ENCODE measurements around the gene LRMDA.

Gene LRMDA

DNA sequence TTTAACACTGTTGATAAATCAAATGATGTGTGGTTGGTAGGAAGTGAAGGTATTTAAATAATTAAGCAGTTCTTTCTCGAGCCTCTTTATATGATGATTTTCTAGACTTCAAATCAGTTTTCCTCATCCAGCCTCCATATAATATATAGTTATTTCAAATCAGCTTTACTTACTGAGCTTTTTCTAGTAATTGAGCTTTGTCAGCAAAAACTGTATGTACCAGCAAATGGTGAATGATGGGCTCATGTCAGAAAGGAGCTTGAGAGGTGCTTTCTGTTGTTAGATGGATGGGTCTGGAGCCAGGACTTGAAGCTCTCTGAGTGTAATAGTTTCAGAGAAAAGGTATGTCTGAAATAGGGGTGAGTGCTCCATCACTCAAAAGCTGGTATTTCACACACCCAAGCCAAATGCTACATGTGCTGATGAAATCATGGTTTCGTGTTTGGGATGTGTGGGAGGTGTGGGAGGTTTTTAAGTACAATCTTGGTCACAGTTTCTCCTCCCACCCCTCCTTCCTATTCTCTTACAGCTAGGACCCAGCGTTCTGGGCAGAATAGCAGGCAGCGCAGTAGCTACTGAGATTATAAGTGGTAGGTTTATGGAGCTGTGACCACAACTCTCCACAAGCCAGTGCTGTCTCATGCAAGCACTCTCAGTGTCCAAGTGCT lies 55.8 kb downstream of the LRMDA start (continued):
- TF ChIP-seq, protein P1, sequence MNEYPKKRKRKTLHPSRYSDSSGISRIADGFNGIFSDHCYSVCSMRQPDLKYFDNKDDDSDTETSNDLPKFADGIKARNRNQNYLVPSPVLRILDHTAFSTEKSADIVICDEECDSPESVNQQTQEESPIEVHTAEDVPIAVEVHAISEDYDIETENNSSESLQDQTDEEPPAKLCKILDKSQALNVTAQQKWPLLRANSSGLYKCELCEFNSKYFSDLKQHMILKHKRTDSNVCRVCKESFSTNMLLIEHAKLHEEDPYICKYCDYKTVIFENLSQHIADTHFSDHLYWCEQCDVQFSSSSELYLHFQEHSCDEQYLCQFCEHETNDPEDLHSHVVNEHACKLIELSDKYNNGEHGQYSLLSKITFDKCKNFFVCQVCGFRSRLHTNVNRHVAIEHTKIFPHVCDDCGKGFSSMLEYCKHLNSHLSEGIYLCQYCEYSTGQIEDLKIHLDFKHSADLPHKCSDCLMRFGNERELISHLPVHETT (tag by site-specific recombination; IDR thresholded peaks at IDR 0.05) = no peak
- TF ChIP-seq ZNF692 (tag by site-specific recombination; IDR thresholded peaks at IDR 0.05) = no peak
- no peak for TF ChIP-seq ZNF169 (tag by site-specific recombination; IDR thresholded peaks at IDR 0.05)
- TF ChIP-seq ZNF23 (tag by site-specific recombination; IDR thresholded peaks at IDR 0.05; ENCODE audit: borderline replicate concordance) = no peak
- no peak for TF ChIP-seq ZBTB11 (tag by site-specific recombination; conservative IDR thresholded peaks at IDR 0.05; ENCODE audit: low read depth)
- TF ChIP-seq ZNF157 (tag by site-specific recombination; IDR thresholded peaks at IDR 0.05) = no peak
- no peak for TF ChIP-seq KLF9 (tag by site-specific recombination; IDR thresholded peaks at IDR 0.05; ENCODE audit: low read depth)

DNA sequence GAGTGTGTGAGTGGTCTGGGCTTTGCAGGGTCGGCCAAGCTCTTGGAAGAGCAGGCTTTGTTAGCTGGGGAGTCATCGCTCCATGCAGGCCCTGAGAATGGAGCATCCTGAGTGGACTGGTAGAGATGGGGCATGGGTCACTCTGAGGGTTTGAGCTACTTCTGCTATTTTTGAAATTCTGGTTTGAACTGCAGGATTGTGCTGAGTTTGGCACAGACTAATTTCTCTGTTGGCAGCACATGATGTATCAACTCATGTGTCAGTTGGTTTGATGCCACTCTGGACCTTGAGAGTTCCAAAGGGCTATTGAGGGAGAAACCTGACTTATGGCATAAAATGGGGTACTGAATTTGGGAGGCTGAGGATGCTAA lies 56.3 kb downstream of the LRMDA start:
- Histone ChIP-seq H3K36me3 (ENCODE audit: control insufficient read depth in 2 of 2, insufficient read depth in 1 of 2, low read length in 2 of 2) (no peaks in the 10 kb centered on the region), H3K9me3 (ENCODE audit: control insufficient read depth, insufficient read depth, low read depth, low read length) (no peaks in the 10 kb centered on the region; the same call in 1 of the 2 replicates), H3K4me1 (ENCODE audit: control insufficient read depth, insufficient read depth, low read length) (no peaks in the 10 kb centered on the region), H3K27ac (ENCODE audit: extremely low read depth, low read depth, low read length) (no peak overlapping the region), H3K4me3 (ENCODE audit: low read depth, low read length) (no peak overlapping the region)
- no peak for TF ChIP-seq ZNF530 (tag by site-specific recombination; IDR thresholded peaks at IDR 0.05; ENCODE audit: low read depth)
- no peak for TF ChIP-seq ZNF394 (tag by site-specific recombination; IDR thresholded peaks at IDR 0.05; ENCODE audit: borderline replicate concordance)
- ChIA-PET CTCF (interaction anchor here (0.5 to 0.7 kb wide), 3 partner anchors 54 to 600 kb away, joined by 3 to 4 read pairs (median 3); no protein-coding TSS in a partner anchor), POLR2A (no interaction called here)

DNA sequence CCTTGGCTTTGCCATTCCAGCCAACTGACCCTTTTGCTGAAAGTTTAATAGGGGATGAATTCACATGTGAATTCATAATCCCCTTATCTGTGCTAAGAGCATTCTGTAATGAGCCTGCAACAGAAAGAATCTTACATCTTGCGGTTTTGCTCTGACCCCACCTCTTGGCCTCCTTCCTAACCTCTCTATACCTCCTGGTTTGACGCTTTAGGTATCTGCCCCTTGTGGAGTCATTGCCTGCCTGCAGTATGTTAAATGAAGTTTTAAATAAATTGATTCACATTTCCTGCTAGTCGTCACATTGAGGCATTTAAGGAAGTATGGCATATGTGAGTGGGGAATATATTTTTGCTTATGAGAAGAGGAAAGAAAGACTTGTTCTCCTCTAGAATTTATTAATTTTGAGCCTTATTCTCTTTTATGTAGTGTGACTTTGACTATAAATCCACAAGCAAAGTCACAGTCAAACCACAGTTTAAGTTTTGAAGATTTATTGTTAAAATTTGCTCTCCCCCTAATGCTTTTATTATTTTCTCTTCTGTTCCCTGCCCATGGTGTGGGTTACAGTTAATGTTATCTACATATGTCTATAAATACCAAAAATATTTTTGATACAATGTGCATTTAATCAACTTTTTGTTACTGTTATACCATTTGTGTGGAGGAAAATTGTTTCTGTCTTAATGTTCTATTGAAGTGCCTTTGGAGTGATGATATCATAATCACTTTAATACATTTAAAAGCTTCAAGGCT lies 60.9 kb downstream of the LRMDA start:
- ChIA-PET CTCF (no interaction called here), POLR2A (no interaction called here)

More for the DNA sequence above, 60.9 kb downstream of the LRMDA start:
- Histone ChIP-seq H3K27ac (ENCODE audit: extremely low read depth, low read depth, low read length) (no peak overlapping the region), H3K4me3 (ENCODE audit: low read depth, low read length) (no peak overlapping the region), H3K36me3 (ENCODE audit: control insufficient read depth in 2 of 2, insufficient read depth in 1 of 2, low read length in 2 of 2) (no peaks in the 10 kb centered on the region), H3K4me1 (ENCODE audit: control insufficient read depth, insufficient read depth, low read length) (no peaks in the 10 kb centered on the region), H3K9me3 (ENCODE audit: control insufficient read depth, insufficient read depth, low read depth, low read length) (no peaks in the 10 kb centered on the region)
- TF ChIP-seq ZNF837 (tag by site-specific recombination; IDR thresholded peaks at IDR 0.05) (no peak), MZF1 (tag by site-specific recombination; IDR thresholded peaks at IDR 0.05; ENCODE audit: borderline replicate concordance) (peak; percentile 18; the same call in 1 of the 2 replicates)
- TF ChIP-seq, protein P2, sequence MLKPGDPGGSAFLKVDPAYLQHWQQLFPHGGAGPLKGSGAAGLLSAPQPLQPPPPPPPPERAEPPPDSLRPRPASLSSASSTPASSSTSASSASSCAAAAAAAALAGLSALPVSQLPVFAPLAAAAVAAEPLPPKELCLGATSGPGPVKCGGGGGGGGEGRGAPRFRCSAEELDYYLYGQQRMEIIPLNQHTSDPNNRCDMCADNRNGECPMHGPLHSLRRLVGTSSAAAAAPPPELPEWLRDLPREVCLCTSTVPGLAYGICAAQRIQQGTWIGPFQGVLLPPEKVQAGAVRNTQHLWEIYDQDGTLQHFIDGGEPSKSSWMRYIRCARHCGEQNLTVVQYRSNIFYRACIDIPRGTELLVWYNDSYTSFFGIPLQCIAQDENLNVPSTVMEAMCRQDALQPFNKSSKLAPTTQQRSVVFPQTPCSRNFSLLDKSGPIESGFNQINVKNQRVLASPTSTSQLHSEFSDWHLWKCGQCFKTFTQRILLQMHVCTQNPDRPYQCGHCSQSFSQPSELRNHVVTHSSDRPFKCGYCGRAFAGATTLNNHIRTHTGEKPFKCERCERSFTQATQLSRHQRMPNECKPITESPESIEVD (tag by site-specific recombination; IDR thresholded peaks at IDR 0.05) = peak; percentile 45; the same call in 1 of the 2 replicates
